ENCODE measurements around the gene APOL1. TPM values are rescaled to one million over a fixed set of nuclear protein-coding genes. Genes with fewer than 3 reads are reported as not detected.
"Not testable (repeated sequence)": the region's sequence is repeated elsewhere in the genome, so short reads cannot be mapped to it uniquely, and the experiment has no call there.

The APOL1 gene
- total RNA-seq, 4 donors from 2014 or later: 19.0 to 48.8 (median 28.0) TPM

DNA sequence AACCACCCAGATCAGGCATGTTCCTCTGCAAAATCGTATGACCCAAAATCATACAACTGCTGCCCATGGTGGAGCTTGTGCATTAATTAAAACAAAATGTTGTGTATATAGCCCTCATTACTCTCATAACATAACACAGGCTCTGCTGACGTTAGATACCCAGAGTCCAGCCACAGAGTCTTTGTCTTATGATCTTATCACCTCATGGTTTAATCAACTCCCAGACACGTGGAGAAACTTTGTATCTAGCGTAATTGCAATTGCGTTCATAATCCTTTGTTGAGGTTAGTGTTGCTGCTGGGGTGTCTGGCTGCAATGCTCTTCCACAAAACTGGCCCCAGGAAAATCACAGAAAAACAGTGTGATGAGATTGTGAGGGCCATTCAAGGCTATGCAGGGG lies 5.0 kb upstream of the APOL1 start:
- no peak for TF ChIP-seq POLR2AphosphoS5 (IDR thresholded peaks at IDR 0.05)
- TF ChIP-seq, protein P1, sequence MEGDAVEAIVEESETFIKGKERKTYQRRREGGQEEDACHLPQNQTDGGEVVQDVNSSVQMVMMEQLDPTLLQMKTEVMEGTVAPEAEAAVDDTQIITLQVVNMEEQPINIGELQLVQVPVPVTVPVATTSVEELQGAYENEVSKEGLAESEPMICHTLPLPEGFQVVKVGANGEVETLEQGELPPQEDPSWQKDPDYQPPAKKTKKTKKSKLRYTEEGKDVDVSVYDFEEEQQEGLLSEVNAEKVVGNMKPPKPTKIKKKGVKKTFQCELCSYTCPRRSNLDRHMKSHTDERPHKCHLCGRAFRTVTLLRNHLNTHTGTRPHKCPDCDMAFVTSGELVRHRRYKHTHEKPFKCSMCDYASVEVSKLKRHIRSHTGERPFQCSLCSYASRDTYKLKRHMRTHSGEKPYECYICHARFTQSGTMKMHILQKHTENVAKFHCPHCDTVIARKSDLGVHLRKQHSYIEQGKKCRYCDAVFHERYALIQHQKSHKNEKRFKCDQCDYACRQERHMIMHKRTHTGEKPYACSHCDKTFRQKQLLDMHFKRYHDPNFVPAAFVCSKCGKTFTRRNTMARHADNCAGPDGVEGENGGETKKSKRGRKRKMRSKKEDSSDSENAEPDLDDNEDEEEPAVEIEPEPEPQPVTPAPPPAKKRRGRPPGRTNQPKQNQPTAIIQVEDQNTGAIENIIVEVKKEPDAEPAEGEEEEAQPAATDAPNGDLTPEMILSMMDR (IDR thresholded peaks at IDR 0.05): no peak
- no peak for TF ChIP-seq POLR2A (IDR thresholded peaks at IDR 0.05; ENCODE audit: low read depth)
- no peak for TF ChIP-seq EP300 (IDR thresholded peaks at IDR 0.05)
- H3K27me3 ChIP-seq: no peaks in the 10 kb centered on the region
- H3K36me3 ChIP-seq: no peaks in the 10 kb centered on the region
- peaks cover 21 to 32% (median 27%) of the 10 kb centered on the region in 4 donors for H3K4me1 ChIP-seq
- no peak overlapping the region for H3K4me3 ChIP-seq
- intact Hi-C loops (cut with DNase I): no loop called here
- no peak overlapping the region for H3K27ac ChIP-seq (replicated peaks in 1 of 4)
- DNase-seq (ENCODE audit: extremely low spot score): no peak
- WGBS: 57% methylated on average over 5 of the region's 5 CpGs
- H3K9me3 ChIP-seq: no peaks in the 10 kb centered on the region

DNA sequence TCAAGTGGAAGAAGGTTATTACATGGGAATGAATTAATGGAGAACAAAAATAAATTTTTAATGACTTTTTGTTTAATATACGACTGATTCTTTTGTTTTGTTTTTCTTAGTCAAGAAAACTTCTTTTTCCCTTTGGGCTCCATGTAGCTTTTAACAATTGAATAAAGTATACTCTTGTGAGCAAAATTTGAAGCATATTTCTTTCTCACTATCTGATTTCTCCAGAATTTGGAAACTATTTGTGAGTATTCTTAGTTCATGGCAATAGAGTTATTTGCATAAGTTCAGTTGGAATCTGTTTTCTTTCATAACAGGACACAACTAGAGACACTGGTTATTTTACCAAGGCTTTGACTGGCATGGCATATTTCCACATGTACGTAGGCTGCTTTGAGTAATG lies 3.8 kb upstream of the APOL1 start:
- TF ChIP-seq EP300 (IDR thresholded peaks at IDR 0.05) (no peak), POLR2AphosphoS5 (IDR thresholded peaks at IDR 0.05) (no peak), POLR2A (IDR thresholded peaks at IDR 0.05; ENCODE audit: low read depth) (no peak)
- TF ChIP-seq, protein P1 (IDR thresholded peaks at IDR 0.05): no peak
- 94% methylated on average over 2 of the region's 2 CpGs for WGBS
- no peaks in the 10 kb centered on the region for H3K9me3 ChIP-seq
- intact Hi-C loops (cut with DNase I): no loop called here
- peaks cover 22 to 37% (median 29%) of the 10 kb centered on the region in 4 donors for H3K4me1 ChIP-seq
- H3K27me3 ChIP-seq: no peaks in the 10 kb centered on the region
- no peak for DNase-seq (ENCODE audit: extremely low spot score)
- no peaks in the 10 kb centered on the region for H3K36me3 ChIP-seq
- H3K27ac ChIP-seq (replicated peaks in 1 of 4): no peak overlapping the region
- H3K4me3 ChIP-seq: no peak overlapping the region

DNA sequence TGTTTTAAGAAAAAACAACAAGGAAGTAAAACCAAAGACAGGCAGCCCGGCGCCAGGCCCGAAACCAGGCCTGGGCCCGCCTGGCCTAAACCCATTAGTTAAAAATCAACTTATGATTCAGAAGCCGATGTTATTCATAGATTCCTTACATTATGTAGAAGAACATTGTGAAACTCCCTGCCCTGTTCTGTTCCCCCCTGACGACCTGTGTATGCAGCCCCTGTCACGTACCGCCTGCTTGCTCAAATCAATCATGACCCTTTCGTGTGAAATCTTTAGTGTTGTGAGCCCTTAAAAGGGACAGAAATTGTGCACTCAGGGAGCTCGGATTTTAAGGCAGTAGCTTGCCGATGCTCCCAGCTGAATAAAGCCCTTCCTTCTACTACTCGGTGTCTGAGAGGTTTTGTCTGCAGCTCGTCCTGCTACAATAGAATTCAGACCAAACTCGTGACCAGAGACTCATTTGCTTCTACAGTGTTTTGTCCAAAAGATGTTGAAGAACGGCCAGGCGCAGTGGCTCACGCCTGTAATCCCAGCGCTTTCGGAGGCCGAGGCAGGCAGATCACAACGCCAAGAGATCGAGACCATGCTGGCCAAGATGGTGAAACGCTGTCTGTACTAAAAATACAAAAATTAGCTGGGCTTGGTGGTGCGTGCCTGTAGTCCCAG lies 2.5 kb upstream of the APOL1 start:
- H3K36me3 ChIP-seq; H3K4me3 ChIP-seq; H3K27ac ChIP-seq (replicated peaks in 1 of 4); DNase-seq (ENCODE audit: extremely low spot score); intact Hi-C loops (cut with DNase I); H3K9me3 ChIP-seq; H3K27me3 ChIP-seq: not testable (repeated sequence)
- H3K4me1 ChIP-seq: peaks cover 24 to 37% (median 31%) of the 10 kb centered on the region in 4 donors
- 90% methylated on average over 24 of the region's 24 CpGs for WGBS

DNA sequence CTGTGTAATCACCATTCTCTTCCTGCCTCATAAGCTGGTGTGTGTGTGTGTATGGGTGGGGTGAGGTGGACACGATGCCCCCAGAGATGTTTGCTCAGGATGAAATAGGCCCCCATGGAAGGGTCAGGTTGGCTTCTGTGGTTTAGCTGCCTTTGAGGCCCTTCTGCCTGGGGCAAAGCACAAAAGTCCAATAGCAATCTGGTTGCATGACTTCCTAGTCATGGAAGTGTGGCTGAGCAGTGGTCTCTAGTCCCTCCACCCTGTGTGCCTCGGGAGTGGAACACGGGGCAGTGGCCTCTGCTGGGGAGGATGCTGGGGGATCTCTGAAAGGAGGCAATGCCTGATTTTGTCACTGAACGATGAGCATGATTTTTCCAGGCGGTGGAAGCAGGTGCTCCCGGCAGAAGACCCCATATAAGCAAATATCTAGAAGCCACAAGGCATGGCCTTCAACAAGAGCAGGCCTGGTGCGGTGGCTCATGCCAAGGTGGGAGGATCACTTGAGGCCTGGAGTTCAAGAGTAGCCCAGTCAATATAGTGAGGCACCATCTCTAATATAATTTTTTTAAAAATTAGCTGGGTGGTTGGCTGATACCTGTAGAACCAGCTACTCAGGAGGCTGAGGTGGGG lies 839 bp upstream of the APOL1 start:
- intact Hi-C loops (cut with DNase I); DNase-seq (ENCODE audit: extremely low spot score); H3K36me3 ChIP-seq; H3K27me3 ChIP-seq; H3K9me3 ChIP-seq: not testable (repeated sequence)
- 91% methylated on average over 7 of the region's 7 CpGs for WGBS
- H3K4me3 ChIP-seq: peak overlapping the region in 1 of 4 donors; percentile 50
- H3K27ac ChIP-seq (replicated peaks in 1 of 4): peak overlapping the region; percentile 79 to 86 (median 84)
- H3K4me1 ChIP-seq: peaks cover 24 to 40% (median 38%) of the 10 kb centered on the region in 4 donors

DNA sequence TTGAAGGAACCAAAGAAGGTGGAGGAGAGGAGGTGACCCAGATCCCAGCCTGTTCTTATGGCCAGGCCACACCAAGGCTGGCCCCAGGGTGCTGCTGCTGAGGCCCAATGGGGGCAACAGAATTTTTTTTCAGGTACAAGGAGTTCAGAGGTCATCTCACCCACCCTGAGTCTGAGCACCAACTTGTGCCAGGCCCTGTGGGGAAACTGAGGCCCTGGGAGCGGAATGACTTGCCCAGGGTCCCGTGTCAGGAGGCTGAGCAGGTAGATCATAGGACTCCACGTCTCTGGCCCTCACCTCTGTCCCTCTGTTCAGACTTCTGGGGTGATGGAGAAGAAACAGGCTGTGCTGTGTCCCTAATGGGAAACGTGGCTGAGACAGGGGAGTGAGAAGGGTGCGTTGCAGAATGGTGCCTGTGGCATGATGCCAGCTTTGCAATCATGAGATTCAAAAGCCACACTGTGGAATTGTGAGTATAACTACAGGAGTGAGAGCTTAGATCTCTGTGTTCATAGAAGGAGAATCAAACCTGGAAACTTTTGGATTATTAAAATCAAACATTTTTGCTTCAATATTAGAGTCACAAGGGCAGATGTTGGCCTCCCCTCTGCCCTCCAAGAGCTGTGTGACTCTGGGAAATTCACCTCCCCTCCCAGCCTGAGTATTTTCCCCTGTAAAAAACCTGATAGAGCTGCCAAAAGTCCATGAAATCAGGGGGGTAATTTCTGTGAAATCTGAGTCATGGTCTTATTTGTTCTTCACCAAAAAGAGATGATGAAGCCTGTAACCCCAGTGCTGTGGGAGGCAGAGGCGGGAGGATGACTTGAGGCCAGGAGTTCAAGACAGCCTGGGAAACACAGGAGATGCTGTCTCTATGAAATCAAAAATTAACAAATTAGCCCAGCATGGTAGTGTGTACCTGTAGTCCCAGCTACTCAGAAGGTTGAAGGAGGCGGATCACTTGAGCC lies 874 bp downstream of the APOL1 start:
- H3K4me3 ChIP-seq: peak overlapping the region; percentile 50 to 60 (median 53)
- H3K27me3 ChIP-seq: no peaks in the 10 kb centered on the region
- WGBS: 65% methylated on average over 7 of the region's 7 CpGs
- H3K36me3 ChIP-seq: peaks cover 0 to 16% (median 9%) of the 10 kb centered on the region in 4 donors
- intact Hi-C loops (cut with DNase I): no loop called here
- no peaks in the 10 kb centered on the region for H3K9me3 ChIP-seq
- peak overlapping the region; percentile 79 to 86 (median 84) for H3K27ac ChIP-seq (replicated peaks in 1 of 4)
- TF ChIP-seq POLR2A (IDR thresholded peaks at IDR 0.05; ENCODE audit: low read depth) (no peak), EP300 (IDR thresholded peaks at IDR 0.05) (no peak), POLR2AphosphoS5 (IDR thresholded peaks at IDR 0.05) (peak in 1 of 2 donors; percentile 13)
- TF ChIP-seq, protein P1 (IDR thresholded peaks at IDR 0.05): no peak
- peaks cover 34 to 57% (median 55%) of the 10 kb centered on the region in 4 donors for H3K4me1 ChIP-seq
- DNase-seq (ENCODE audit: extremely low spot score): no peak

DNA sequence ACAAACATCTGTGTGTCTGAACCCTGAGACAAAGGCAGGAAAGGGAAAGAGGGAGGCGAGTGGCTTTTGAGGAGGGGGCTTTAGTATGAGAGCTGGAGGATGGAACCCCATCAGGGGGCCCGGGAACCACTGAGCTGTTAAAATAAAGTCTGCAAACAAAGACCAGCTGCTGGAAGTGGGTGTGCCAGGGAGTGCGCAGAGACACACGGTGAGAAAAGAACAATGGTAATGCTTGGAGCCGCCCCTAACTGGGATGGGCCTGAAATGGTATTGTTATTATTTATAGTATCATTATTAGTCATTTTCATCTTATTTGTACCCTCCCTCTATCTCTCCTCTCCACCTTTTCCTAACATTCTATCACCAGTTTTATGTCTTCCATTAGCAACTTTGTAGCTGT lies 2.6 kb downstream of the APOL1 start:
- Histone ChIP-seq H3K36me3 (peaks cover 0 to 17% (median 9%) of the 10 kb centered on the region in 4 donors), H3K27ac (replicated peaks in 1 of 4) (peak overlapping the region; percentile 79 to 86 (median 84)), H3K4me1 (peaks cover 50 to 73% (median 66%) of the 10 kb centered on the region in 4 donors), H3K4me3 (peak overlapping the region in 3 of 4 donors; percentile 50 to 60 (median 52))
- not testable (repeated sequence) for H3K9me3 ChIP-seq; DNase-seq (ENCODE audit: extremely low spot score); H3K27me3 ChIP-seq
- WGBS: 100% methylated on average over 1 of the region's 5 CpGs
- intact Hi-C loops (cut with DNase I): loop anchor here (5.0 kb wide), 1 partner anchor 53 kb away; the partner anchor contains the start of gene APOL4
